ENCODE measurements around the gene MAGEA11.
"Not testable (repeated sequence)": the region's sequence is repeated elsewhere in the genome, so short reads cannot be mapped to it uniquely, and the experiment has no call there.

- TF ChIP-seq, protein P1, sequence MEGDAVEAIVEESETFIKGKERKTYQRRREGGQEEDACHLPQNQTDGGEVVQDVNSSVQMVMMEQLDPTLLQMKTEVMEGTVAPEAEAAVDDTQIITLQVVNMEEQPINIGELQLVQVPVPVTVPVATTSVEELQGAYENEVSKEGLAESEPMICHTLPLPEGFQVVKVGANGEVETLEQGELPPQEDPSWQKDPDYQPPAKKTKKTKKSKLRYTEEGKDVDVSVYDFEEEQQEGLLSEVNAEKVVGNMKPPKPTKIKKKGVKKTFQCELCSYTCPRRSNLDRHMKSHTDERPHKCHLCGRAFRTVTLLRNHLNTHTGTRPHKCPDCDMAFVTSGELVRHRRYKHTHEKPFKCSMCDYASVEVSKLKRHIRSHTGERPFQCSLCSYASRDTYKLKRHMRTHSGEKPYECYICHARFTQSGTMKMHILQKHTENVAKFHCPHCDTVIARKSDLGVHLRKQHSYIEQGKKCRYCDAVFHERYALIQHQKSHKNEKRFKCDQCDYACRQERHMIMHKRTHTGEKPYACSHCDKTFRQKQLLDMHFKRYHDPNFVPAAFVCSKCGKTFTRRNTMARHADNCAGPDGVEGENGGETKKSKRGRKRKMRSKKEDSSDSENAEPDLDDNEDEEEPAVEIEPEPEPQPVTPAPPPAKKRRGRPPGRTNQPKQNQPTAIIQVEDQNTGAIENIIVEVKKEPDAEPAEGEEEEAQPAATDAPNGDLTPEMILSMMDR (IDR thresholded peaks at IDR 0.05; ENCODE audit: control extremely low read depth in 1 of 3, insufficient read depth in 1 of 3, low read depth in 1 of 3, low read length in 3 of 3) = not testable (repeated sequence)
- TF ChIP-seq JUND (IDR thresholded peaks at IDR 0.05; ENCODE audit: low read length); CHD2 (IDR thresholded peaks at IDR 0.05; ENCODE audit: low read length); POLR2A (IDR thresholded peaks at IDR 0.05; ENCODE audit: control extremely low read depth in 1 of 2, low read depth in 2 of 2, low read length in 2 of 2); POLR2AphosphoS5 (IDR thresholded peaks at IDR 0.05; ENCODE audit: low read depth, low read length); ZNF274 (IDR thresholded peaks at IDR 0.05; ENCODE audit: borderline replicate concordance, extremely low read depth, low read length); GABPA (IDR thresholded peaks at IDR 0.05; ENCODE audit: borderline replicate concordance, insufficient read depth, low read length); JUN (IDR thresholded peaks at IDR 0.05; ENCODE audit: low read depth, low read length); RBBP5 (IDR thresholded peaks at IDR 0.05; ENCODE audit: borderline replicate concordance, low read depth, low read length): not testable (repeated sequence)
Measured at GRCh38 chrX:149727308-149727707, 15.4 kb downstream of the MAGEA11 start.
